G401.6 (cell line): ENCODE data around the gene THUMPD1.
A peak's percentile ranks its signal among the peaks of the same experiment; 100 is the strongest.
"Not testable (repeated sequence)": the region's sequence is repeated elsewhere in the genome, so short reads cannot be mapped to it uniquely, and the experiment has no call there.

Experiments used
- FAIRE-seq: peaks from 2 replicates; lab custom pipeline; 2012; peaks lifted over from hg19 to GRCh38; lab: Jason Lieb, UNC

Gene THUMPD1, protein sequence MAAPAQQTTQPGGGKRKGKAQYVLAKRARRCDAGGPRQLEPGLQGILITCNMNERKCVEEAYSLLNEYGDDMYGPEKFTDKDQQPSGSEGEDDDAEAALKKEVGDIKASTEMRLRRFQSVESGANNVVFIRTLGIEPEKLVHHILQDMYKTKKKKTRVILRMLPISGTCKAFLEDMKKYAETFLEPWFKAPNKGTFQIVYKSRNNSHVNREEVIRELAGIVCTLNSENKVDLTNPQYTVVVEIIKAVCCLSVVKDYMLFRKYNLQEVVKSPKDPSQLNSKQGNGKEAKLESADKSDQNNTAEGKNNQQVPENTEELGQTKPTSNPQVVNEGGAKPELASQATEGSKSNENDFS

DNA sequence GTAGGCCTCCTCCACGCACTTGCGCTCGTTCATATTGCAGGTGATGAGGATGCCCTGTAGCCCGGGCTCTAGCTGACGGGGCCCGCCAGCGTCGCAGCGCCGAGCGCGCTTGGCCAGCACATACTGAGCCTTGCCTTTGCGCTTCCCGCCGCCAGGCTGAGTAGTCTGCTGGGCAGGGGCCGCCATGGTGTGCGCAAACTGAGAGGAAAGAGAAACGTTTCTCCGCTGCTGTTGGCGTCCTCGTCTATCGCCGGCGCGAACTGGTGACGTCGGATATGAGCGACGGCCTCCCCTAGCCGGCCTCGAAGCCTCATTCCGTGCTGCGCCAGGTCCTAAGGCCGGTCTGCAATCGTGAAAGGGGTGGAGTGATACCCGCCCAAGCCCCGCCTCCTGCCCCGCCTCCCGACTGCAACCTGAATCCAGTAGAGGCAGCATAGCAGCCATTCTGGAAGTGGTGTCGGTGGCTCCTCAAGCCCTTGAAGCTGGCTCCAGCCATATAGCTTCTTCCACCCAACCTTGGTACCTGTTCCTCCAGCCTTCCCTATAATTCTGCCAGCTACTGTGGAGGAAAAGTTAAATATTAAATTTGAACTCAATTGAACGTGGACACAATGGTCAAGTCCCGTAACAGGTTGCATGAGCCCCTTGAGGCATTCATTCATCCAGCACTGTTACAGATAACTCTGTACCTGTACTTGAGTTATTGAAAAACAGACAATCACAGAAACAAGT, at the start of gene THUMPD1:
Gene THUMPD1 (minus strand): TSS at position 265 of the 732 bp plus-strand sequence. CDS start 79 bp downstream, at position 186.
- FAIRE-seq: peak; percentile 73

DNA sequence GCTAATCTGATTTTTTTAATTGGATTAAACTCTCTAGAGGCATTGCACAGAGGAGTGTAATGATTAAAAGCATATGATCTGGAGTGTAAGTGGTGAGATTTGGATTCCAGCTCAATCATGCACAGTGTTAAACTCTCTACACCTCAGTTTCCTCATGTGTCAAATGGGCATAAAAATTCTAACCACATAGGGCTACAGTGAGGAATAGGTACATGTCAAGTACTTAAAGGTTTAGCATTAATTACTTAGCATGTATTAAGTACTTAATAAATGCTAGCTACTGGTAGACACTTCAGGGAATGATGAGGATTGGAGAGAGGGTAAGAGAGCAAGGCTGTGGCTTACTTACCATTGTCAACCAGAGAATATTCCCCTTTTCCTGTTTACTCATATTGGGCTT, 47.5 kb upstream of the THUMPD1 start:
- no peak for FAIRE-seq

DNA sequence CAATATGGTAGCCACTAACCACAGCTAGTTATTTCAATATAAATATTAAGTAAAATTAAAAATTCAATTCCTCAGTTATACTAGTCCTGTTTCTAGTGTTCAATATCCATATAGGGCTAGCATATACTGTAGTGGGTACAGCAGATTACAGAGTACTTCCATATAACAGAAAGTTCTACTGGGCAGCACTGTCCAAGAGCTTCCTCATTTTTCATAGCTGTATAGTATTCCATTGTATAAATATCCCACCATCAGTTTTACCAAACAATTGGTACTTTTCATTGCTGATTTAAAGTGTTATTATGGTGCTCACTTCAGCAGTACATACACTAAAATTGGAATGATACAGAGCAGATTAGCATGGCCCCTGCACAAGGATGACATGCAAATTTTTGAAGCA, 42.6 kb upstream of the THUMPD1 start:
- FAIRE-seq: no peak

DNA sequence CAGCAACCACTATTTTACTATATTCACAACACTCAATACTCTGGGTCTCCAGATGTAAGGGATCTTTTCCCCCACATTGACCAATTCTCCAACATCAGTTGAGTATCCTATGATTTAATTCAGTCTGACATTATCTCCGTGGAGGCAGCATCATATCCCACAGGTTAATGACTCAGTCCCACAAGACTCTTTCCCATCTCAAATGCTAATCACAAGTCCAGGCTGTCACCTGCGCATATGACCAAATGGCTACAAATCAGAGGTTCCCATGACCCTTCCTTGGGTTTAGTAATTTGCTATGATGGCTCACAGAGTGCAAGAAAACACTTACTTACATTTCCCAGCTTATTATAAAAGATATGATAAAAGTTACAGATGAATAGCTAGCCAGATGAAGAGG, 40.9 kb upstream of the THUMPD1 start:
- no peak for FAIRE-seq

DNA sequence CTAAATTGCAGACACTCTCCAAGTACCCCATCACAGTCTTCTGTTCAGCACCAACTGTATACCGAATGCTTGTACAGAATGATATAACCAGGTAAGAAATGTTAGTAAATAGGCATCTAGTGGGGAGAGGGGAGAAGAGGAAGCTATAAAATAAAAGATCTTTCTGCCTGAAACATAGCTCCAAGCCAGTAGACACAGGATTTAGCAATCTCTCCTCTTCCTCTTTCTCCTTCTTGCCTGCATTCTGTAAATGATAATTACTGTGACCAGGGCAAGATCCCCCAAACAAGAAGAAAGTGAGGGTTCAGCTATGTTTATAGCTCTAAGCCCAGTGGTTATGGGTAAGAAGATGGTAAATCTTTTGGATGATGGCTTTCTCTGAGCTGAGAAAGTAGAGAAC, 40.1 kb upstream of the THUMPD1 start:
- FAIRE-seq: no peak

DNA sequence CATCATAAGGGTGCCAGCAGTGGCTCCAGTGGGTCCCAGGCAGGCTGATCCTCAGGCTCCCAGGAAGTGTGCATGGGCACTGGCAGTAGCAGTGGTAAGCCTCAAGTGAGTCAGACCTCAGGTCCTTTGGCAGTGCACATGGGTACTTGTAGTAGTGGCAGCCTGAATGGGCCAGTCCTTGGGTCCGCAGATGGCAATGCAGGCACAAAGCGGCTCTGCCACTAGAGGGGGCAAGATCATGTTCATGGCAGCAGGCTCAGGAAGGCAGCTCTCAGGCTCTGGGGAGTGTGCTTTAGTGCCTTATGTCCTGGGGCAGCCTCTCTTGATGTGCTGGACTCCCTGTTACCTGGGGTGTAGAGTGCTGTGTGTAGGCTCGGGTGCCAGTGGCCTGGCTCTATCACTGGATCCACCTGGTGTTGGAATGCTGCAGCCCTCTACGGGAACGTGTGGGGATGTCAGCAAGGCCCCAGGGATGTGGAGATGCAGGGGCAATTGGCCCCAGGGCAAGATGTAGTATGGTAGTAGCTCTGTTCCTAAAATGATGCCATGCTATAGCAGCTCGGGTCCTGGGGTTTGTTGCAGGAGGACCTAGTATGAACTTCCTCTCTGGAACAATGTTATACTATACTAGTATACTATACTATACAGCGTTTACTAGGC, 33.2 kb upstream of the THUMPD1 start:
- FAIRE-seq: no peak

DNA sequence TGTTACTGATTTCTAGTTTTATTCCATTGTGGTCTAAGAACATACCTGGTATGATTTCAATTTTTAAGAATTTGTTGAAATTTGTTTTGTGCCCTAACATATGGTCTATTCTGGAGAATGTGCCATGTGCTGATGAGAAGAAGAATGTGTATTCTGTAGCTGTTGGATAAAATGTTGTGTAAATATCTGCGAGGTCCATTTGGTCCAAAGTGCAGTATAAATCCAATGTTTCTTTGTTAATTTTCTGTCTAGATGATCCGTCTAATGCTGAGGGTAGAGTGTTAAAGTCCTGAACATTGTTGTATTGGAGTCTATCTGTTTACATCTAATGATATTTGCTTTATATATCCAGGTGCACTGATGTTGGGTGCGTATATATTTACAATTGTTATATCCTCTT, 32.1 kb upstream of the THUMPD1 start:
- FAIRE-seq: no peak

DNA sequence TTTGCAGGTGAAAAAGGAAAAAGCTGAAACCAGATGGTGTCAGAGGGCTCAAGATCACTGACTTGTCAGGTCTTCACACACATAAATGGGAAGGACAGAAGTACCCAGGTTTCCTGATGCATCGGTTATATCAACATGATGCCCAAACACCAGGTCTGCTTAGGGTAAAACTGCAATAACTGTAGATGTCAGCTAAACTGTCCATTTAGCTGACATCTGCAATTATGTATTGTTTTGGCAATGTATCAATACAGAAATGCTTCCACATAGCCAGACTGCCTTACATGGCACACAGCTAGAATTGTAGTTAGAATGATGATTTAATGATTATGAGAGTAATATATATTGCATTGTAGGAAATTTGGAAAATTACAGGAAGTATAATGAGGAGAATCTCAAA, 27.2 kb upstream of the THUMPD1 start:
- no peak for FAIRE-seq

DNA sequence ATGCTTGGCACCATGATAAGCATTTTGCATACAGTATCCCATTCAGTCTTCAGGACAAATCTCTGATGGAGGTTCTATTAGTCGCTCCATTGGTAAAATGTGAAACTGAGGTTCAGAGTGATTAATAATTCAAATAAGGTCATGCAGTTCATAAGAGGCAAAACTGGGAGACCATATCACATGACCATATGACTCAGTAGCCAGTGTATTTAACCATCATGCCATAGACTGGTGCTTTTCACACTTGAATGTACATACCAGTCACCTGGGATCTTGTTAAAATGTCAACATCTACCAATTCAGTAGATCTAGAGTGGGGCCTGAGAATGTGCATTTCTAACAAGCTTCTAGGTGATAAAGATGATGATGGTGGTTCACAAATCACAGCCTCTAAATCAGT, 26.5 kb upstream of the THUMPD1 start:
- FAIRE-seq: no peak

DNA sequence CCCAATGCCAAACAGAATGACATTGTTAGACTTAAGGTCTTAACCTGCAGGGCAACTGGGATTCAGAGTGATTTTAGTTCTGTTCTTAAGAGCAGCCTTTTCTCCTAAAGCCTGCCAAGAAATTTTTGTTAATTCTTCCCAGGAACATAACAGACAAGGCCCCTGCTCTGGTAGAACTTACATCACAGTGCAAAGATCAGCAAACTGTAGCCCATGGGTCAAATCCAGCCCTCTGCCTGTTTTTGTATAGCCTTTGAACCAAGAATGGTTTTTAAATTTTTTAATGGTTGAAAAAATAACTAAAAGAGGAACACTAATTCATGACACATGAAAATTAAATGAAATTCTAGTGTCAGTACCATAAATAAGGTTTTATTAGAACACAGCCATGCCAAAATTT, 26.0 kb upstream of the THUMPD1 start:
- no peak for FAIRE-seq

DNA sequence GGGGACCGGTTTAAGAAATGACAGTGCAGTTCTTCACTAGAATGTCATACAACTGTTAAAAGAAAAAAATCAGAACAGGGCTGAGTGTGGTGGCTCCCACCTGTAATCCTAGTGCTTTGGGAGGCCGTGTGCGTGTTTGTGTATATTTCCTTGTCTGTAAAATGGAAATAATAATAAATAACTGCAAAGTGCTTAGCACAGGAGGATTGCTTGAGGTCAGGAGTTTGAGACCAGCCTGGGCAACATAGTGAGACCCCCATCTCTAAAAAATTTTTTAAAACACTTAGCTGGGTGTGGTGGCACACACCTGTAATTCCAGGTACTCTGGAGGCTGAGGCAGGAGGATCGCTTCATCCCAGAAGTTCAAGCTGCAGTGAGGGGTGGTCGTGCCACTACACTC, 24.7 kb upstream of the THUMPD1 start:
- FAIRE-seq: no peak

DNA sequence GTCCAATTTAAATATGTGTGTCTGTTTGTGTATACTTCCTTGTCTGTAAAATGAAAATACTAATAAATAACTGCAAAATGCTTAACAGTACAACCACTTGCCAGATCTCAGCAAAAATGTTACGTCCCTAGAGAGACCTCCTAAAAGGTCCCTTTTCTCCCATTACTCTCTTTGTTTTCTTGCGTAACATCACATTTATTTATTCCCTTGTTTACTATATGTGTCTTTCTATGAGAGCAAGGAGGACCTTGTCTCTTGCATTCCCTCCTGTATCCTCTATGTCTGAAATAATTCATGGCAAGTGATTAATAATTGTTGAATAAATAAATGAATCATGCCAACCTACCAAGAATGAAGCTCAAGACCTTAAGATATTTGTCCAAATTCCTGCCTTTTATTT, 24.1 kb upstream of the THUMPD1 start:
- no peak for FAIRE-seq

DNA sequence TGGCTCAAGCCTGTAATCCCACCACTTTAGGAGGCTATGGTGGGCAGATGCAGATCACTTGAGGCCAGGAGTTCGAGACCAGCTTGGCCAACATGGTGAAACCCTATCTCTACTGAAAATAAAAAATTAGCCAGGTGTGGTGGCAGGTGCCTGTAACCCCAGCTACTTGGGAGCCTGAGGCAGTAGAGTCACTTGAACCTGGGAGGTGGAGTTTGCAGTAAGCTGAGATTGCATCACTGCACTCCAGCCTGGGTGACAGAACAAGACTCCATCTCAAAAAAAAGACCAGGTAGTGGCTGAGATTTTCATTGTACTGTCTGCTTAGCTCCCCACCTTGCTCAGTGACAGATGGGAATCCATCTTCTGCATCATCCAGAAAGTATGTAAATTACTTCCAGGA, 22.8 kb upstream of the THUMPD1 start:
- not testable (repeated sequence) for FAIRE-seq

DNA sequence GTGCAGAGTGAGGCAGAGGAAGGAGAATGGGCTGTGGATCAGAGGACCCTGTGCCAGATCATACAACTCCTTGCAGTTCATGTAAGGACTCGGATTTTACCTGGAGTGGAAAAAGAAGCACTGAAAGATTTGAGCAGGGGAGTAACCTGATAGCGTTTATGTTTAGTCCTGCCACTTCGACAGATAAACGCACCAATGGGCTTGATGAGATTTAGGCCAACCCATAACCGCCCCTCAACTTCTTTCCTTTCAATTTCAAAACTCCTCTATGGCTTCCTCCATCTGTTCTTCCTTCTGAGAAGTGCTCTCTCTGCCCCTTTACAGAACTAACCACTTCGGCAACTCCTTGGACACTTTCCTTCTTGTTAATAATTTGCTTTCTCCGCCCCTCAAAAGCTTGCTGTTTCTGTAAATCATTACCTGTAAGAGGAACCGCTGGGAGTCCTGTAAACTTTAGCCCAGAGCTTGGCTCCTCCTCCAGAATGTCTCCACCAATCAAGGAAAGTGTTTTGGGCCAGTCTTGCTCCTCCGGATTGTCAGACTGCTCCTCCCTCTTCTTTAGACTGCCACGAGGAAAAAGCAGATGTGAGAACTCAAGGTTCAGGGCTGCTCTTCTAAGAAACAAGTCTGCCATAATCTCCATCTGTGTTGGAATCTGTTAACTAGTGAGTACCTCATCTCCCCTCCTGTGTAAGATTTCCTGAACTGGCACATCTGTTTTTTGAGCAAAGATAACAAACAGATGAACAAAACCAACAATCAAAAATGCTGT, 22.0 kb upstream of the THUMPD1 start, which contains the start of gene ACSM3:
Gene ACSM3 (plus strand): TSS at position 554 of the 772 bp plus-strand sequence. CDS start 6,021 bp downstream, outside the sequence.
- FAIRE-seq: no peak

DNA sequence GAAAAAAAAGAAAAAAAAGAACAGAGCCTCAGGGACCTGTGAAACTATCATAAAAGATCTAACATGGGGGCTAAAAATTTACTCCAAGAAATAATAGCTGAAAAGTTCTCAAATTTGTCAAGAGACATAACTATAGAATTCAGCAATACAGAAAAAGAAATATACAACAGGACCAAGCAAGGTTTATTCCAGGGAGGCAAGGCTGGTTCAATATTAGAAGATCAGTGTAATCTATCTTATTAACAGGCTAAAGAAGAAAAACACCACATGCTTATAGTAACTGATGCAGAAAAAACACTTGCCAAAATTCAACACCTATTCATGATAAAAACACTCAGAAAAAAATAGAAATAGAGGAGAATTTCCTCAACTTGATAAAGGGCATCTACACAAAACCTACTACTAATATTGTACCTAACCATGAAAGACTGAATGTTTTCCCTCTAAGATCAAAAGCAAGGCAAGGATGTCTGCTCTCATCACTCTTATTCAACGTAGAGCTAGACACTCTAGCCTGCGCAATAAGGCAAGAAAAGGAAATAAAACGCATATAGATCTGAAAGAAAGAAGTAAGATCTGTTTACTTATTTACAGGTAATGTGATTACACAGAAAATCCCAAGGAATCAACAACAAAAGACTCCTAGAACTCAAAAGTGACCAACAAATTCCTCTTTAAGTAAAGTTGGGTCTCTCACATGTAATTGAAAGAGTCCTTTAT, 20.9 kb upstream of the THUMPD1 start:
- FAIRE-seq: no peak

DNA sequence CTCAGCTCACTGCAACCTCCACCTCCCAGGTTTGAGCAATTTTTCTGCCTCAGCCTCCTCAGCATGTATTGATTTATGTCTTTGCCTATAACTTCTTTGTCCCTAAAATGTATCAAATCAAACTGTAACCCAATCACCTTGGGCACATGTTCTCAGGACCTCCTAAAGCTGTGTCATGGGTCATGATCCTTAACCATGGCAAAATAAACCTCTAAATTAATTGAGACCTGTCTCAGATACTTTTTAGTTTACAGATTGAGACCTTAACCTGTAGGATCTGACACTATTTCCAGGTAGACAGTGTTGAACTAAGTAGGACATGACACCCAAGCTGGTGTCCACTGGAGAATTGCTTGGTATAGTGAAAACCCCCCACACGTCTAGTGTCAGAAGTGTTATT, 19.6 kb upstream of the THUMPD1 start:
- no peak for FAIRE-seq

DNA sequence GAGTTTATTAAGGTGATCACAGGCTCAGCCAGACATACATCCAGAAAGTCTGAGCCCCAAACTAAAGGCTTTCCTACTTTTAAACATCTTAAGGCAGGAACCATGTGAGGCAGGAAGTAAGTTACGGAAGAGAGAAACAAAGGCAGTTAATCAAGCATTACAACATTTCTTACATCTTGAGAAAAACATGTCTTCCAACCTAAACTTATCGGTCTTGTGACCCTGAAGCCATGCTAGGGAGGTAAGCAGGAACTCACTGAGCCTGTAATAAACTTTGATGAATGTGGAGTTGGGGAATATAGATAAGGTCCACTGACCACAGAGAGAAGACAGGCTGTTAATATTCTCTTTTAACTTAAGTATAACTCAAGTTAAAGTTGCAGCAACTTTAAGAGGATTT, 18.7 kb upstream of the THUMPD1 start:
- FAIRE-seq: no peak

DNA sequence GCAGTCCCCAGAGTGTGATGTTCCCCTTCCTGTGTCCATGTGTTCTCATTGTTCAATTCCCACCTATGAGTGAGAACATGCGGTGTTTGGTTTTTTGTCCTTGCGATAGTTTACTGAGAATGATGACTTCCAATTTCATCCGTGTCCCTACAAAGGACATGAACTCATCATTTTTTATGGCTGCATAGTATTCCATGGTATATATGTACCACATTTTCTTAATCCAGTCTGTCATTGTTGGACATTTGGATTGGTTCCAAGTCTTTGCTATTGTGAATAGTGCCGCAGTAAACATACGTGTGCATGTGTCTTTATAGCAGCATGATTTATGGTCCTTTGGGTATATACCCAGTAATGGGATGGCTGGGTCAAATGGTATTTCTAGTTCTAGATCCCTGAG, 14.2 kb upstream of the THUMPD1 start:
- FAIRE-seq: not testable (repeated sequence)

DNA sequence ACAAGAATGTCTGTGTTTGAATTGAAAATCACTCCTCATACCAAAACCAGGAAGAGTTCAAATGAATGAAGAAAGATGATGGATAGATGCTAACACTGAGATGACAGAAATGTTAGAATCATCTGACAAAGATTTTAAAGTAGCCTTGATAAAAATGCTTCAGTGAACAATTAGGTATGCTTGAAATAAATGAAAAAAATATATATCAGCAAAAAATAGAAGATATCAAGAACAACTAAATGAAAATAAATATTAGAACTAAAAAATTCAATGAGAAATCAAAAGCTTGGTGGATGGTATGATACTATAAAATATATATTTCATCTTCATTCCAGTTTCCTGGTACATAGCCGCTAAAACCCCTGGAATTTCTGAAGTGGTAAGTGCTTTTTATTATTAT, 13.6 kb upstream of the THUMPD1 start:
- FAIRE-seq: no peak

DNA sequence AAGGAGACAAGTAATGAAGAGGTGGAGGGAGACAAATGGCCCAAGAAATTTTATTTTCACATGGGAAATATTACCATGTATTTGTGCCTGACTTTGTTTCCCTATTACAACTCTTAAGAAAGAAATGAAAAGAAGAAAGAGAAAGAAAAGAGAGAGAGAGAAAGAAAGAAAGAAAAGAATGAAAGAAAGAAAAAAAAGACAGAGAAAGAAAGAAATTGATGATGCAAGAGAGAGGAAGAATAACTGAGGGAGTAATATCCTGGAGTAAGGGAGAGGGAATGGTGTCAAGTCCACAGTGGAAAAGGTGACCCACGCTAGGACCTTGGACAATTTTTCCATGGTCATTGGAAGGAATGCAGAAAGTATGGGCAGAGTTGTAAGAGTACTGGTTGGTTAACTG, 12.1 kb upstream of the THUMPD1 start:
- no peak for FAIRE-seq

DNA sequence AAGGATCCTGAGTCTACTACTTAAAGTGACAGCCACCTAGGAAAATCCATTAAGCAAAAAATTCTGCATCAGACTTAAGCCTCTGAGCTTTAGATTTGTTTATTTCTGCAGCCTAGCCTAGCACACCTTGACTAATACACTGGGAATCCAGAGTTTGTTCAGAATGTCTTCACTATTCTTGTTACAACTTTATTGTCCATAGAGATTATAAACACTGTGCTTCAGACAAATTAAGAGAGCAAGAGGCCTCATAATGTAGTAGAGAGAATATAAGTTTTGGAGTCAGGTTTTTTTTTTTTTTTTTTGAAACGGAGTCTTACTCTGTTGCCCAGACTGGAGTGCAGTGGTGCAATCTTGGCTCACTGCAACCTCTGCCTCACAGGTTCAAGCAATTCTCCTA, 8.9 kb upstream of the THUMPD1 start:
- no peak for FAIRE-seq

DNA sequence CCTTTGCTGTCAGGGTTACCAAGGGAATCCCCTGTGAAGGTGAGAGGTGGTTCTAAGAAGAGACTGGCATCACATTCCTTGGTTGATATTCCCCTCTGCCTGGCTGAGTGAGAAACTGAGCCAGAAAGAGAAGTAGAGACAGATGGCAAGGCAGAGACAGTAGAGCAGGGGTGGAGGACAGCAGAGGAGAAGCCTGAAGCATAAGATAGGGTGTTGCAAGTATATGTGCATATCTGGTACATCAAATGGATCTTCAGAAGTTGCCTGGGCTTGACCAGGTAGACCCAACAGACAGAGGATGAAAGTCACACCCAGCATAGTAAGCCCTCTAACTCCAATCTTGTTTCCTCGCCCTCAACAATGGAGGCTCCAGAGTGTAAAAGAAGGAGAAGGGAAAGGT, 7.9 kb upstream of the THUMPD1 start:
- FAIRE-seq: no peak
